ENCODE data around the gene TFEB.
A peak's percentile ranks its signal among the peaks of the same experiment; 100 is the strongest.

The TFEB gene

DNA sequence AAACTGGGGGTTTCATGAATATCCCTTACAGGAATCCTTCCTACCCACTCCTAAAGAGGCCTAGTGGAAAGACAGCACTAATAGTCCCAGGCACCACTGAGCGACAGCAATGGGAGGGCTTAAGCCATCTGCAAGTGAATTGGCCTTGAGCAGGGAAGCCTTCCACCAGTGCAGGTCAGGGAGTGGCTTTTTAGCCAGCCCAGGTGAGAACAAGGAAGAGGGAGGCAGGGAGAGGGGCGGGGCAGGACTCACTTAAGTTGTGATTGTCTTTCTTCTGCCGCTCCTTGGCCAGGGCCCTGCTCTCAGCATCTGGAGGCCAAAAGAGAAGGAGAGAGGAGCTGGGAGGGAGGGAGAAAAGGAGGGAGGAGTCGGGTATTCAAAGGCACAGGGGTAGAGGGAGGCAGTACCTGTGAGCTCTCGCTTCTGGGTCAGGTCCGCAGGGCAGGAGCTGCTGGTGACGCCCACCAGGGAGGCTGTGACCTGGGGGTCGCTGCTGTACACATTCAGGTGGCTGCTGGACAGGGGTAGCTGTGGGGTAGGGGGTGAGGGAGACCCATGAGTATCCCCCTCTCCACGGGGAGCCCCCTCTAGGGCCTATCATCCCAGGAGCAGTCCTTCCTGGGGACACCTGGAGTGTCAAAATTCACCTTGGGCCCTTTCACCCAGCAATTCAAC lies 47.8 kb downstream of the TFEB start:
- no peak for DNase-seq

DNA sequence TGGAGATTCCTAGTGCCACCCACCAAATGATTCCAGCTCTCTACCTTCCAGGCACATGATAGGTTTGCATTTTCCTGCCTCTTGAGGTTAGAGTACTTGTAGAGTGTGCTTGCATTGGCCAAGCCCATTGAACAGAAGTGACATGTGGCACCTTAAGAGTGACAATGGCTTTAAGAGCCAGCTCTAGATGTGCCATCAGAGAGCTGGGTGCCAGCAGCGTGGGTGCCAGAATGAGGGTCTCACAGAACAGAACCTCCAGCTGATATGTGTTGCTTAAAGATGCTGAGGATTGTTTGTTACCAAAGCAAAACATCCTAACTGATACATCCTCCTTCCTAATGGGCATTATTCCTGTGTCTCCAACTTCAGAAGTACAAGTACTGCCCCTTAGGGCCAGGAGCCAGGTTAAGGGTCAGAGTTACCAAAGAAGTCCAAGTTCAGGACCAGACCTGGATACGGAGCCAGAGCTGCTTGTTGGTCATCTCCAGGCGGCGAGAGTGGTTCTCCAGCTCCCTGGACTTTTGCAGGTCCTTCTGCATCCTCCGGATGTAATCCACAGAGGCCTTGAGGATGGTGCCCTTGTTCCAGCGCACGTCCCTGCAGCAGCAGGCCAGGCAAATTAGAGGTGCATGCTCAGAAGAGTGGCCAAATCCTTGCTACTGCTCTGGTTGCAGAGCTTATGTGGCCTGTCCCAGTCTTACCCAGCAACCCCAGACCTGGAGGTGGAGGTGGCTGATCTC lies 49.6 kb downstream of the TFEB start:
- DNase-seq: no peak

DNA sequence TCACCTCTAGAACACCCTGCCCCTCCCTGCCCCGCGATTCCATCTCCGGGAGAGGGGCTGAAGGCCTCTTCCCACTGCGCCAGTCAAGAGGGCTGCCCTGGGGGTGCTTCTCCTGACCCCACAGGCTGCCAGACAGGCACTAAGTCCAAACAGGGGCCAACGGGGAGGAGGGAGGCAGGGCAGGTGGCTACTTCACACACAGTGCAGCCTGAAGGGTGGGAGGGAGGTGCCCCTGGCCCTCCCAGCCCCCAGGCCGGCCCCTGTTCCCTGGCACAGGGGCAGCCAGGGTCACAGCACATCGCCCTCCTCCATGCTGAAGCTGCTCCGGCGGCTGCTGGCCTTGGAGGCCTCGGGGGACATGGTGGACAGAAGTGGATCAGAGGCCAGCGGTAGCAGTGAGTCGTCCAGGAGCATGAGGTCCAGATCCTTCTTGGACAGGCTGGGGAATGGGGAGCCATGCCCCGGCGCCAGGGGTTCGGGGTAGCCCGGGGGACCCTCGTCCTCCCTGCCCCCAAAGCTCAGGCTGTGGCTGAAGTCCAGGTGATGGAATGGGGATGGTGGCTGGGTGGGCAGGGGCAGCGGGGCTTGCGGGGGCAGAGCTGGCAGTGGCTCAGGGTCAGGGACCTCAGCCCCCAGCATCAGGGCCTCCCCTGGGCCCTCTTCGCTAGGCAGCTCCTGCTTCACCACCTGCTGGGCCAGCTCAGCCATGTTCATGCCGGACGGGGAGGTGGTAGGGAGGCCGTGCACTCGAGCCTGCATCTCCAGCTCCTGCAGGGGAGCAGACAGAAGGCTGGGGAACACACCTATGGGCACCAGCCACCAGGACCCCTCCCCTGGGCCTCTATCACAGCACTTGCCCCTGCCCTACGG lies 50.9 kb downstream of the TFEB start:
- no peak for DNase-seq

DNA sequence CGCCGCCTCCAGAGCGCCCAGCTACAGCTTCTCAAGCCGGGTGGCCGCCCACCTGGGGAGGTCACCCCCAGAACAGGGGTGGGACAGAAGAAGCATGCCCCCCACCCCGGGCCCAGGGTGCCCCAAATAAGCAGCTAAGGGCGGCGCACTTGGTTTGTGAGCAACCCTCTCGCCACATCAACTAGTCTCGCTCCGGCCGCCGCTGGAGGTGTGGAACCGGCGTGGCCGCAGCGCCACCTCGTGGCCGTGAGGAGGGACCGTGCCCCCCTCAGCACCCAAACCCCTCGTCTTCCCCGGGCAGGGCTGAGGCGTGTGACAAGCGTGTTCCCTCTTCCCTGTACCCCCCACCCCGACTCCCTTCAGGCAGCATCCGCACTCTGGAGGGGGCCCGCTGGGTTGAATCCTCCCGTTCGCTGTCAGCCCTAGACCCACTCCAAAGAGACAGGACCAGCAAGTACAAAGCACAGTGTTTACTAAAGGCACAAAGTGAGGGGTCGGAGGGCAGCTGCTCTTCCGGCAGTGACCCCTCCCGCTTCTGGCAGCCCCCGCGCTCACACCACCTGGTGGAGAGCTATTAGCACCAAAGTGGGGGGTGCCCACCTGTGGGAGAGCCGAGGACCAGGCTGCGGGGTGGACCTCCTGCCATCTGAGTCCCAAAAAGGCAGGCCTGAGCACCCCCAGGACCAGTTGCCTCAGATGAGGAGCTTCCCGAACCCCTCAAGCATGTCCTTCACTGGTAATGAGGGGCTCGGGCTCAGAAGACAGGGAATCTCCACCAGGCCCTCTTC lies 51.7 kb downstream of the TFEB start:
- DNase-seq: peak; percentile 90

DNA sequence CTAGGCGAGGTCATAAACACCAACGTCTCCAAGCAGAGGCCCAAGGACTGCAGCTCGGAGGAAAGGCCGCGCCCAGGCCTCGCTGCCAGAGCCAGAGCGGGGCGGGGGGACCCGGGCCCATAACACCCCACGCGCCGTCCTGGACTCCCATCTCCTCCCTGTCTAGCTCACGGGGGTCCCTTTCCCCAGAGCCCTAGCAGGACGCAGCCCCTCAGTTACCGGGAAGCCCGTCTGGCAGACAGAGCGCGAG lies 52.2 kb downstream of the TFEB start:
- no peak for DNase-seq

DNA sequence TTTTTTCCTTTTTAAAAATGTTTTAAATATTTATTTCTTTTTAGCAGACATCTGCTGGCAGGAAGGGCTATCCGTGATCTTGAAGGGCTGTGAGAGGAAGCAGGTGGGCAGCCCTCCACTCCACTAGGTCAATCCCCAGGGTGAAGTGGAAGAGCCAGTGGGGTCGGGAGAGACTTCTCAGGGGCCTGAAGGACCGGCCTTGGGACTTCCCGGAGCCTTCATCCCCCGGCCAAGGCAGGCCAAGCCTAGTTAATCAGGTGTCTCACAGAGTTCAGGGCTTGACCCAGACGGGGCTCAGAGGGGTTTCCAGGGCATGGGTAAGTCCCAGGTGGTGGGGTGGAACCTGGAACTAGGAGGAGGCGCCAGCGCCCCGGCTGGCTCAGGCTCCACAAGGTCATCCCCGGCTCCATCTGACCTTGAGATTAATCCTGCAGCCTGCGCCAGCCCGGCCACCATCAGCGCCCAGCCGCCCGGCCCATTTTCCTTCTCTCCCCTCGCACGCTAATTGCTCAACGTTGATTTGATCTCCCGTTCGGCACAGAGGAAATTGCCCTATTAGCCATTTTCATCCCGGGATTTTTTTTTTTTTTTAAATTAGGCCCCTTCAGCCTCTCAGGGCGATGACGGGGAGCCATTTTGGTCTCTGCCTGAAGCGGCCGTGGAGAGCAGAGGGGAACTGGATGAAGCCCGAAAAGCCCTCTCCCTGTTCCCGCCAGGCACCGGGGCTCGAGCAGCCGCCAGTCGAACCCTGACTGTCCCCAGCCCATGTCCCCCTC lies 52.7 kb downstream of the TFEB start:
- DNase-seq: peak; percentile 80

DNA sequence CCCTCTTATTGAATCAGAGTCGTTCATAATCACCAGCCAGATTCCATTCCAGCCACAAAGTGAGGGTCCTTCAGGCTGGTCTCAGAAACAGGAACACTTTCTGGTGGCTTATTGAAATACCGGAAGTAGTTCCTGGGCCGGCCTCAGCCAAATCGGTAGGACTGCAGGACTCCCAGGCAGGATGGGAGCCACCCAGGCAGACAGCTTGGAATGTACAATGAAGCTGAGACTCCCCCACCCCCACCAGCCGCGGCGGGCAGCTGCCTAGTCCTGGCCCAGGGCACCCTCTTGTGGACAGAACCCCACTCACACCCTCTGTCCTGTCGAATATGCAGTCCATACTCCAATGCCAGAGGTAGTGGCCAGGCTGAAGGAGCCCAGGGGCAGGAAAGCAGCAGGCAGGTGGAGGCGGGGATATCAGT lies 53.3 kb downstream of the TFEB start:
- DNase-seq: peak; percentile 98

DNA sequence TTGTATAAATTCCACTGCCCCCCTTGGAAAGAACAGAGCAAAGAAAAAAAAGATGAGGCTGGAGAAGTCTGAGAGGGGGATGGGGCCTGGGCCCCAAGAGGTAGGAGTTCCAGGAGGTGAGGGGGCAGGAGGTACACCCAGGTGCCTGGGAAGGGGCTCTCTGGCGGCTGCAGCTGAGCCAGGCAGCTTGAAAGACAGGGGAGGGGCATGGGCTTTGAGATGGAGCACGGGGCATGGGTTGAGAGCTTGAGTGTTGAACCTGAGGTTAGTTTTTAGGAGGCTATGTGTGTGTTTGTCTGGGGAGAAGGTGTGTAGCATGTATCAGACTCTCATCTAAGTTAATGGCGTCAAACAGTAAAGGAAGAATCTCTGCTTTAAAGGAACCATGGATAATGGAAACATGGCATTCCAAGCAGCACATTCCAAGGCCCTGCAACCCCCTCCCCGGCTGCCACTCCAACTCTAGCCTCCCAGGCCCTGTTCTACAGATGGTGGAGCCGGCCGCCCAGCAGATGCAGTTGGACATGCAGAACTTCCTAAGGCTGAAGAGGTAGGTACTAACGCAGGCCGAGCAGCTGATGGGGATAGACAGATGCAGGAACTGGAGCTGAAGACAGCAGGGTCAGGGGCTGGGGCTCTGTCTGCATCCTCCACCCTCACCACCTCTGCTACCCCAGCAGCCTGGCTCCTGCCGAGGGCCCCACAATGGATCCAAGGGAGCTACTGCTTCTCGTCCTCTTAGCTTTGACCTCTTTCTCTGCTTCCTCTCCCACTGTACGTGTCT lies 55.0 kb downstream of the TFEB start:
- DNase-seq: no peak

DNA sequence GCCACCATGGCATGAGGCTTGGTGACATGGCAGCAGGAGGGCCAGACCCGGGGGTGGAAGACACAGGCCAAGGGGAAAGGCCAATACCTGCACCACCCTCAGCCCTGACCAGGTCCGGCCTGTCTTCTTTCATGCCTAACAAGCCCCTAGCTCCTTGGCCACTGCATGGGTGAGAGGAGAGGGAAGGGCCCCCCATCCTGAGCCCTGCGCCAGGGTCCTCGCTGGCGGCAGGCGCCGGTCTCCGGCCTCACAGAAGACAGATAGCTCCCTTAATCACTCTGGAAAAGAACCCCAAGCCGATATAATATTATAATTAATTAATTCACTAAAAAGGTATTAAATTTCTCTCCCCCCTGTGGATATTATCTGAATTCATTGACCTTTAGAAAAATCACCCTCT lies 55.7 kb downstream of the TFEB start:
- DNase-seq: no peak

DNA sequence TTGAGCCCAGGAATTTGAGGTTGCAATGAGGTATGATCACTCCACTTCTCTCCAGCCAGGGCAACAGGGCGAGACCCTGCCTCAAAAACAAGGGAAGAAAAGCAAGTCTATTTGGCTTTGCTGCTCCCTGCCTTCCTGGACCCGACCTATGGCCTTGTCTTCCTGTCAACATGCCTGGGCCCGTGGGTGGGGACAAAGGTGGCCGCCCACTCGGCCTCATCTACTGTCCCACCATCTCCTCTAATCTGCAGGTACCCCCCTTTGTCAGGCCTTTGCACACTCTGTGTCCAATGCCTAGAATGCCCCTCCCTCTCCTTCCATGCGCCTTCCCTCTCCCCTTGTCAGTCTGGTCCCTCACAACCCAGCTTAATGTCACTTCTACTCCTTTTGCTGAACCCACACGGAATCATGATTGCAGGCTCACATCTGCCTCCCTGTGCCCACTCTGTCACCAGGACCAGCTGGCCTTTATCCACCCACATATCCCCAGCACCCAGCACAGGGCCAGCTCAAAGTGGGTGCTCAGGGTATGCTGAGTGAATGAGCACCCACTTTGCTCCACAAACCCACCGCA lies 56.8 kb downstream of the TFEB start:
- no peak for DNase-seq

DNA sequence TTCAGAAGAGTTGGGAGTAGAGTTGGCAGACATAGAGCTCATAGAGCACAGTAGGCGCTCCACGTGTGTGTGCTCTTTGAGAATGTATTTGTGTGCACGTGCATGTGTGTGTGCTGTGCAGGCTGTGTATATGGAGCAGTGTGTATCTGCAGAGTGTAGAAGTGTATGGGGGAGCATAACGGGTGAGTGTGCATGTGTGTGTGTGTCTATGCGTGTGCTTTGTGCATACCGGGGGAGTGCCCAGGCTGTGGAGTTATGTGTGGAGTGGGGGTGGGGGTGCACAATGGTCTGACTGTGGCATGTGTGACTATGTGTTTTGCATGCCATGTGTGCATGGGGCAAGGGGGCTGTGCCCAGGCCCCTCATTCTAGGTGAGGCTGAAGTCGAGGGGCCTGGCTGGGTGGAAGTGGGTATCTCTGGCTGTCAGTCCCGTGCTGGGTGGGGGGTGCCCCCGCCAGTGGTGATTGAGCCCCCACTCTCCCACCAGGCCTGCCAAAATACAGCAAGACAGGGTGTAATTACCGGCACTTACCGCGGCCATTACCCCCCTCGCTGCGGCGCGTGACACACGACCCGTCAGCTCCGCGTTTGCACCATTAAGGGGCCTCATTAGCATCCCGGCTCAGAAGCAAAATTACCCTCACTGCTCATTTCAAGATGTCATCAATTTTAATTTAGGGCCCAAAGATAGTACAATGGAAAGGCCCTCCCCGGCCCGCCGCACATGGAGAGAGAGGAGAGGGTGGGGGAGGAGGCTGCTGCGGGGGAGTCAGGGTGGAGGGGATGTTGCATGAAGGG lies 58.1 kb downstream of the TFEB start:
- no peak for DNase-seq

DNA sequence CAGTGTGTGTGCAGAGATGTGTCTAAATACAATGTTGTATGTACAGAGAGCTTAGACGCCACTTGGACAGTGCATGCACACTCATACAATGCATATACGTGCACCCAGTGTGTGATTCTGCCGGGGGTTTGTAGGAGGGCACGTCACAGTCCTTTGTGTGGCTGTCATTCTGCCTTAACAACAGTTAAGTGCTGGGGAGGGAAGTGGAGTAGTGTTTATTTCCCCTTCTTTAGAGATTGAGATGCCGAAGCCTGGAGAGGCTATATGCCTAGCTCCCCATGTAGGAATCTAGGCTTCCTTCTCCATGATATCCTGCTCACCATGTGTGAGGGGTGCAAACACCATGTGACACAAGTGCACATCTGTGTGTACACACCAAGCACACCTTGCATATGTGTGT lies 59.0 kb downstream of the TFEB start:
- DNase-seq: no peak

DNA sequence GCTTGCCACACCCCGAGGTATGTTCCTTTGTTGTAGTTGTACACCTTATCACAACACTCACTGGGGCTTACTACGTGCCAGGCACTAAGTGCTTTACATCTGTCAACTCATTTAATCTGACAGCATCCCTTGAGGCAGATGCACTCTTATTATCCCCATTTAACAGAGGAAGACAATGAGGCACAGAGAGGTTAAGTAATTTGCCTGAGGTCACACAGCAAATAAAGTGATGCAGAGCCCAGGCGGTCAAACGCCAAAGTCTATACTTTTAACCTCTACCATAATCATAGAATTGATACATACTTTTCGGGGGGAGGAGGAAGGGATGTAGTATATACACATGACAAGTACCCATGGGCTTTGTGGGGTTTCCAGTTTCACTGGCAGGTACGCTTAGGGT lies 59.4 kb downstream of the TFEB start:
- DNase-seq: no peak

DNA sequence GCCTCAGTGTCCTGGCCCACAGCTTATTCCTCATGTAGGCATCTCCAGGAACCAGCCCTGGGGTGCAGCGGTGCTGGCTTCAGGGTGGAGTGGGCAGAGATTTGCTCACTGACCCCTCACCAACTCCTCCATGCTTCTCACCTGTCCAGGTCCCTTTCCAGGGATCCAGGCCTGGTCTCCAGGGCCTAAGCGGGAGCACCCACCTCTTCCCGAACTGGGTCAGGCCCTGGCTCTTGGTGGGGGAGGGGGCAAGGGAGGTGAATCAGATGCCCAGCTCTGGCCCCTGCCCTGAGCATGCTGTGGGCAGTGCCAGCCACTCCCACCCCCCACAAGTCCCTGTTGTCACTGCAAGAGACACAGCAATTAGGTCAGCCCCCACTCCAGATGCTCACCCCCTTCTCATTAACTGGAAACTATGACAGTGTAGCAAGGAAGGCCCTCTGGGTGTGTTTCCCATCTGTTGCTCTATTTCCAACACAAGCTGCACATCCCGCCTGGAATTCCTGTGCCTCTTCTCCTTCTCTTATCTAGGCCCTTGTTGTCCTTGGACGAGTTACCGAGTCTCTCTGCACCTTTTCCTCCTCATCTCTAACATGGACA lies 60.1 kb downstream of the TFEB start:
- DNase-seq: no peak

DNA sequence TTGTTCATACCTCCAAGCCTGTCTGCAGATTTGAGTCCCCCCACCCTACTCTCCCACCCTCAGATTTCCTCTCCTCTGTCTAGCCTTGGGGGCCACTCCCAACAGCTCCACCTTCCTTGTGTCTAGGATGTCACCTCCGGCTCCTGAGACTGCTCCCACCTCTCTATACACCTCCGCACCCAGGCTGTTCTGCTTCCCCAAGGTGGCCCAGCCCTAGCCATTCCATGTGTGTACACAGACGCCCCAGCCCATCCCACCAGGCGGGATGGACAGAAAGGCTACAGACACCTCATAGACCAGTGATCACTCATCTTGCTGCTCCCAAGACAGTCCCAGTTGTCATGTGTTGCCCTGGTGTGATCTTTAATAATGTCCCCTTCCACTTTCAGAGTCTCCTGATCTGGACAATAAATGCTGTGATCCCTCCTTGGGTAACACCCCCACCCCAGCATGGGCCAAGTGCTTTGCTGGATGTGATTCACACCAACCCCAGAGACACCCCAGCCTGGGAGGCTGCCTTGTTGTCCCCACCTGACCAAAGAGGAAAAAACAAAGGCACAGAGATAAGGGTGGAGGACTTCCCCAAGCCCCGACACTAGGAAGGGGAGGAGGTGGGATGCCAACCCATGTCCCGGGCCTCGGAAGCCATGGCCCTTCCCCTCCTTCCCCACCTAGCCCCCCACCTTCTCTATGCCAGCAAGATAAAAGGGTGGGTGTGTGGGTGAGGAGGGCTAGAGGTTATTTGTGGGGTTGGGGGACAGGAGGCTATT lies 61.0 kb downstream of the TFEB start:
- no peak for DNase-seq

DNA sequence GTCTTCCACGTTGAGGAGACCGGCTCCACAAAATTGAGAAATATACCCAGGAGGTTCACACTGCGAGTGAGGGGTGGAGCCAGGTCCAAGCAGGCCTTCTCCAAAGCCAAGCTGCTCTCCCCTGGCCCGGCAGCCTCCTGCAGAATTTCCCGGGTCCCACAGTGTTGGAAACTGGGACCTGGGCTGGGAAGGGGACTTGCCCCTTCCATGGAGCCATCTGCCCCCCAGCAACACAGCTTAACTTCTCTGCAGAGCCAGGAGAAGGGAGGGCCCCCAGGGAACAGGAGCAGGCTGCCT lies 61.8 kb downstream of the TFEB start:
- no peak for DNase-seq

DNA sequence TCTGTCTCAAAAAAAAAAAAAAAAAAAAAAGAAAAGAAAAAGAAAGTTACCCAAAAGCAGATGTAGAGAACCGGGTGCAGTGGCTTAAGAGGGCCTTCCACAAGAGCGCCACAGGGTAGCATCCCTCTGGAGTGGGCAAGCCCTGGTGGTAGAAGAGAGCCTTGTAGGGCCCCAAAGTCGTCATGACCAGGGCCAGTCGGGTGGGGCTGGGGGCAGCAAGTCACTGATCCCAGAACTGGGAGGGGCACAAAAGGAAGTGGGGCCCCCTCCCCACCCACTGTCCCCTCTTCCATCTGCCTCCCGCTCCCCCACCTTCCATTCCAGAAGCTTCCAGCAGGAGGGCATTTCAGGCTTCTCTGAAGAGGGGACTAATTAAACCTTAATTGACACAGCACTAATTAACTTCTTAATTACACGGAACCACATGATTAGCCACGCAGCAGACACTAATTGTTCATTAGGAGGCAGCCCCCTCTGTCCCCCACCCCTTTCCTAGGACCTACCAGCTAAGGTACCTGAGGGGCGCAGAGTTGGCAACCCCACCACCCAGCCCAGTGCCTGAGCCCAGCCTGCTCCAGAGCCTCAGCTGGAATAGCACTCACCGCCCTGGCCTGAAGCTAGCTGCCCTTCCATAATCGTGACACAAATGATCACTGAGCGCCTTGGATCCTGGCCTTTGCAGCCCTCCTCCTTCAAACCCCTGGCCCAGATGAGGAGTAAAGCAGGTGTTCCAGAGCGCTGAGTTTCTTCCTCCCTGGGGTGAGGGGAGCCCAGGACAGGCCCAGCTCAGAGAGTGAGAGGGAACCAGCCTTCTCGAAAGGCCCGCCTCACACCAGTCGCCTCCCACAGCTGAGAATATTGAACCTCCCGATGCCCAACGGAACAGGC lies 62.3 kb downstream of the TFEB start:
- no peak for DNase-seq

DNA sequence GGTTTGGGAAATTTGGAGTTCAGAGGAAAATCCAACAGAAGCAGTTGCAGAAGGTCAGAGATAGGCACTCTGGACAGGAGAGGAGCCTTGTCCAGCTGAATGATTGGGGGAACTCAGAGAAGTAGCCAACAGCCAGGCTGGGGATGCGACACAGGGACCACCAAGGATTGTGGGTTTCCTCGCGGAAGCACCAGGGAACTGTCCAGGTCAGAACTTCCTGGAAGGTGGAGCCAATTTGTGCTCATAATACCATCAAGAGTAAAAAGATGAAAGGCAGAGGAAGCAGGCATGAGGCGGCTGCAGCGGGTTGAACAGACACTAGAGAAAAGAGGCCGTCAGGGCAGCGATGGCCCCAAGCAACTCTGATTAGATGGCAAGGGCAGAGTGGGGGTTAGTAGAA lies 63.4 kb downstream of the TFEB start:
- DNase-seq: no peak

All from DMS53 (cell line).